GM19035 (cell line): ENCODE measurements around the gene SLC4A11.

Source experiments
- ATAC-seq: cut with Tn5 transposase; IDR thresholded peaks from one replicate; pipeline ENCODE4 v1.9.1; 2021; ENCODE audit not compliant: unreplicated experiment

Gene SLC4A11

DNA sequence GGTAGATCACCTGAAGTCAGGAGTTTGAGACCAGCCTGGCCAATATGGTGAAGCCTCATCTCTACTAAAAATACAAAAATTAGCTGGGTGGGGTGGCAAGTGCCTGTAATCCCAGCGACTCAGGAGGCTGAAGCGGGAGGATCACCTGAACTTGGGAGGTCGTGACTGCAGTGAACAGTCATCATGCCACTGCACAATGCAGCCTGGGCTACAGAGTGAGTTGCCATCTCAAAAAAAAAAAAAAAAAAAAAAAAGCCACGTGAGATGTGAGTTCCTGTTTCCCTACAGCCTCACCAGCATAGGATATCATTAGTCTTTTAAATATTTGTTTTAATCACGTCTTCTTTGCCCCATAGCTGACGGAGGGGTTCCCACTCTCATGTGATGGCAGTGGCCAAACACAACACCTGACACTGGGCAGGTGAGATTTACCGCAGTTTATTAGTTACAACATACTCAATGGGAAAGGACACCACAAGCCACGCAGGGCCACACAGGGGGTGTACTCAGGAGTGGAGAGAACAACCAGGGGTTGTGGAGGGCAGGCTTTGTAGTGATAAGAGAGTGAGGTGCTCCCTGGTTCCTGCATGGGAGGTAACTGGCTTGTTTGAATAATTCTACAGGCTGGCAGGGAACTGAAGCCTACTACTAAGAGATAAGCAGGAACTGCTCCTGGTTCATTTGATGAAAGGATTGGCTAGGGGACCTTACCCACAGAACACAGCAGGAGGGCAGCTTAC, 61.1 kb downstream of the SLC4A11 start:
- no peak for ATAC-seq
